H54 (cell line): Measurements from ENCODE around the gene NUMBL.
"Not testable (repeated sequence)": the region's sequence is repeated elsewhere in the genome, so short reads cannot be mapped to it uniquely, and the experiment has no call there.

Source experiments
- DNase-seq: peaks from one replicate; pipeline ENCODE4 v3.0.0; 2011; ENCODE audit warnings: low spot score, mixed read lengths; ENCODE audit not compliant: insufficient read length
- FAIRE-seq: peaks from 3 replicates; lab custom pipeline; 2011; peaks lifted over from hg19 to GRCh38; lab: Jason Lieb, UNC
- POLR2A ChIP-seq: IDR thresholded peaks from 2 replicates; pipeline ENCODE4 v1.6.1; 2011; ENCODE audit warnings: low read depth, mild to moderate bottlenecking, low read length

The NUMBL gene

DNA sequence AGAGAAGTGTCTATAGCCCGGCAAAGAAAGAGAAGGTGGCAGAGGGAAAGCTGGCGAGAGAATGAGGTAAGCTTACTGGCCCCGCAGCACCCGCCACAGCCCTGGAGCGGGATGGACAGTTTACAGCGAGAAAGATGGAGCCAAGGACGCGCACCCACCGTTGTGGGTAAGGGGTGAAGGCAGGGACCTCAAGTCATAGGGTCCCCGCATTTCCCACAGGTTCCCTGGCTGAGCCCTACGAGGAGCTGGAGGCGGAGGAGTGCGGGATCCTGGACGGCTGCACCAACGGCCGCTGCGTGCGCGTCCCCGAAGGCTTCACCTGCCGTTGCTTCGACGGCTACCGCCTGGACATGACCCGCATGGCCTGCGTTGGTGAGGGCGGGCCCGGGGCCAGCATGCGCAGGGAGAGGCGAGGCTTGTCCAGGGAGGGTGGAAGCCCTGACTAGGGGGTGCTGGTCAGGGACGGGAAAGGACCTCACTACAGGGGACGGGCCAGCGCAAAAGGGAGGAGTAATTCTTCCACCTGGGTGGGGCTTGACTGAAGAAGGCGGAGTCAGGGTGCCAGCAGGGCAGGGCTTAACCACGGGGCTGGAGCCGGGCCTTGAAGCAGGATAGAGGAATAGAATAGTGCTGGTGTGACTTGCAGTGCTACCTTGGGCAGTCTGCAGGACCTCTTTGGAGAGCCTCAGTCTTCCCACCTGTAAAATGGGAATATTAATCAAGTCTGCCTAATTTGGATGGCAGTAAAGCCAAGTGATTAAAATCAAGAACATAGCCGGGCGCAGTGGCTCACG lies 62.8 kb downstream of the NUMBL start:
- FAIRE-seq (no peak), DNase-seq (no peak)
- TF ChIP-seq POLR2A, result no peak

DNA sequence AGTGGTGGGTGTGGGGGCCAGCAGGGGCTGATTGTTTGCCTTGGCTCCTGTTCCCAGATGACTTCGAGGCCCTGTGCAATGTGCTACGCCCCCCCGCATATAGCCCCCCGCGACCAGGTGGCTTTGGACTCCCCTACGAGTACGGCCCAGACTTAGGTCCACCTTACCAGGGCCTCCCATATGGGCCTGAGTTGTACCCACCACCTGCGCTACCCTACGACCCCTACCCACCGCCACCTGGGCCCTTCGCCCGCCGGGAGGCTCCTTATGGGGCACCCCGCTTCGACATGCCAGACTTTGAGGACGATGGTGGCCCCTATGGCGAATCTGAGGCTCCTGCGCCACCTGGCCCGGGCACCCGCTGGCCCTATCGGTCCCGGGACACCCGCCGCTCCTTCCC lies 63.5 kb downstream of the NUMBL start:
- DNase-seq (no peak), FAIRE-seq (no peak)

DNA sequence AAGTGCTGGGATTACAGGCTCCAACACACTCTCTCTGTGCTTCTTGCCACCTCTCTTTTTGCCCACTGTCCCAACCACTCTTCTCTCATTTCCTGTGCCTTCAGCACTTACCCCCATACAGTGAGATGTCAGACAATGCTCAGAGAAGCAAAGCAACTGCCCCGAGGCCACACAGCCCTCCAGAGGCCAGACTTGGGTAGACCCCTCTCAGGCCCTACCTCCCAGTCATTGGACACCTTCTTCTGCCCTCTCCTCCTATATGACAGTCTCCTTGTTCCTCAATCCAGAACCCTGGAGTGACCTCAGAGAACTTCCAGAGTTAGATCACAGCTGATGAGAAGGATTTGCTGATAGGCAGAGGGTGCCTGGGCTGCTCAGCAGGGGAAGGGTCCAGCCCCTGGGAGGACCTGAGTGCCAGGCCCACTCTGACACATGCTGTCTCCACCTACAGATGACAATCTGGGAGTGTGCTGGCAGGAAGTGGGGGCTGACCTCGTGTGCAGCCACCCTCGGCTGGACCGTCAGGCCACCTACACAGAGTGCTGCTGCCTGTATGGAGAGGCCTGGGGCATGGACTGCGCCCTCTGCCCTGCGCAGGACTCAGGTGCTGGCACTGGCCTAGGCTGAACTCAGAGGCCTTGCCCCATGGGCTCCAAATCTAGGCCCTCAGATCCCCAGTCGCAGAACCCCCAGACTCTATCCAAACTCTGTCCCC lies 64.9 kb downstream of the NUMBL start:
- TF ChIP-seq POLR2A, result no peak
- FAIRE-seq (no peak), DNase-seq (no peak)

More for the DNA sequence above, 63.5 kb downstream of the NUMBL start:
- TF ChIP-seq POLR2A, result no peak

DNA sequence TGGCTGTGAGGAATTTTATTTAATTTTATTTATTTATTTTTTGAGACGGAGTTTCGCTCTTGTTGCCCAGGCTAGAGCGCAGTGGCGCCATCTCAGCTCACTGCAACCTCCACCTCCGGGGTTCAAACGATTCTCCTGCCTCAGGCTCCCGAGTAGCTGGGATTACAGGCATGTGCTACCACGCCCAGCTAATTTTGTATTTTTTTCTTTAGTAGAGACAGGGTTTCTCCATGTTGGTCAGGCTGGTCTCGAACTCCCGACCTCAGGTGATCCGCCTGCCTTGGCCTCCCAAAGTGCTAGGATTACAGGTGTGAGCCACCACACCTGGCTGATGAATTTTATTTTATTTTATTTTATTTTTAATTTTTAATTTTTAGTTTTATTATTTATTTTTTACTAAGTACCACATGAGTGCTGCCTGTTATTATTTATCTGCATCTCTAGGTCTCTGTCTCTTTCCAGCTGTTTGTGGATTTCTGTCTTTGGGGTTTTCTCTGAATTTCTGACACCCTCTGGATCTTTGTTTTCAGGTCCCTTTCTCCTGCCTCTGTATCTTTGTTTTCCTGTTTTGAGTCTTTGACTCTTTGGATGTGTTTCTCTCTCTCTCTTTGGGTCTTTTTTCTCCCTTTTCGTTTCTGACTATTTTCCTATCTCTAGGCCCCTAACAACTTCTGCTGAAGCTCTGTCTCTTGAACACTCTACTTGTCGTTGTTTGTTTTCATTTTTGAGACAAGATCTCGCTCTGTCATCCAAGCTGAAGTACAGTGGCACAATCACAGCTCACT lies 65.9 kb downstream of the NUMBL start:
- not testable (repeated sequence) for FAIRE-seq, DNase-seq

DNA sequence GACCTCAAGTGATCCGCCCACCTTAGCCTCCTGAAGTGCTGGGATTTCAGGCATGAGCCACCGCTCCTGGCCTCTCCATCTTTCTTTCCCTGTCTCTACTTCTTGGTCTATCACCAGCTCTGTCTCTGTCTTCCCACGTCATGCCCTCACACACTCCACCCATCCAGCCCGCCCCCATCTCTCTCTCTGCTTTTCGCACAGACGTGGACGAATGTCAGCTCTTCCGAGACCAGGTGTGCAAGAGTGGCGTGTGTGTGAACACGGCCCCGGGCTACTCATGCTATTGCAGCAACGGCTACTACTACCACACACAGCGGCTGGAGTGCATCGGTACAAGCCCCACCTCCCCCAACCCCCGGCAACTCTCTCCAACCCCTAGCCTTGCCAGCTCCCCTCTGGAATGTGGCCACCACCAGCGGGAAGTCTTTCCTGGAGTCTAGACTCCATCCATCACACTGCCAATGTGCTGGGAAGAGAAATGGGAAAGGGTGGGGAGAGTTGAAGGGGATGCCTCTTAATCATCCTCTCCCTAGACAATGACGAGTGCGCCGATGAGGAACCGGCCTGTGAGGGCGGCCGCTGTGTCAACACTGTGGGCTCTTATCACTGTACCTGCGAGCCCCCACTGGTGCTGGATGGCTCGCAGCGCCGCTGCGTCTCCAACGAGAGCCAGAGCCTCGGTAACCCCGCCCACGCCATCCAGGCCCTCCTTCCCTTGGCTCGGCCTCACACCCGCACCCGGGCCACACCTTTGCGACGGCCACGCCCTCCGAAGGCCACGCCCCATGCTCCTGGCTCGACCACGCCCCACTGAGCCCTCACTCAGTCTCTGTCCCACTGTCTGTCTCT lies 66.8 kb downstream of the NUMBL start:
- DNase-seq (peak; percentile 97), FAIRE-seq (peak; percentile 72)
- peak; percentile 49 for TF ChIP-seq POLR2A

DNA sequence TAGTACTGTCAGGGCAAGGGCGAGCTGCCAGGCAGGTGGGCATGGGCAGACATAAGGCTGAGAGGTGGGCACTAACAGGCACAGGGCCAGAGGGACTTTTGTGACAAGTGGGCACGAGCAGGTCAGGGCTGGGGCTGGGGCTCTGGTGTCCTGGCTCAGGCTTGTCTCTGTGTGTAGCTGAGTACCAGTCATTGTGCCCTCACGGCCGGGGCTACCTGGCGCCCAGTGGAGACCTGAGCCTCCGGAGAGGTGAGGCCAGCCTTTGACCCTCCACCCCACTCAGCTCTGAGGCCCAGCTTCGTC lies 67.7 kb downstream of the NUMBL start:
- TF ChIP-seq POLR2A, result no peak
- DNase-seq, result no peak
- no peak for FAIRE-seq

DNA sequence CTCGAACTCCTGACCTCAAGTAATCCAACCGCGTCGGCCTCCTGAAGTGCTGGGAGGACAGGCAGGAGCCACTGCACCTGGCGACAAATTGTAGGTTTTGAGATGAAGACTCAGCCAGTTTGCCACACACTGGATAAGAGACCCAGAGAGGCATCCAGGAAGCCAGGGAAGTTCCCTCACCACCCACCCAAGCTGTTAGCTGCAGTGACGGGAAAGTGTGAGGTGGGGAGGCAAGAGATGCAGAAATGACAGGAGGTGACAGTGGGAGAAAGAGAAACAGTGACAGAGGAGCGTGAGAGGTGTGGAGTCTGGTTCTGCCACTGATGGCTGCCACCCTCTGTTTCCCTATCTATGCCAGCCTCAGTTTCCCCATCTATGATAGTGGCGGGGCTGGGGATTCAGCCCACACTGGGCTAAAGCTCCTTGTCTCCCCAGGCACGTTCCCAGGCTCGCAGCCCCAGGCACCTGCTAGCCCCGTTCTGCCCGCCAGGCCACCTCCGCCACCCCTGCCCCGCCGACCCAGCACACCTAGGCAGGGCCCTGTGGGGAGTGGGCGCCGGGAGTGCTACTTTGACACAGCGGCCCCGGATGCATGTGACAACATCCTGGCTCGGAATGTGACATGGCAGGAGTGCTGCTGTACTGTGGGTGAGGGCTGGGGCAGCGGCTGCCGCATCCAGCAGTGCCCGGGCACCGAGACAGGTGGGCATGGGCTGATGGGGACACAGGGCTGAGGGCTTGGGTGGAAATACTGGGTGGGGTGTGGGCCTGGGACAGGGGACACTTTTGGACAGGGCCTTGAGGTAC lies 68.3 kb downstream of the NUMBL start:
- TF ChIP-seq POLR2A, result no peak
- FAIRE-seq (no peak), DNase-seq (no peak)

DNA sequence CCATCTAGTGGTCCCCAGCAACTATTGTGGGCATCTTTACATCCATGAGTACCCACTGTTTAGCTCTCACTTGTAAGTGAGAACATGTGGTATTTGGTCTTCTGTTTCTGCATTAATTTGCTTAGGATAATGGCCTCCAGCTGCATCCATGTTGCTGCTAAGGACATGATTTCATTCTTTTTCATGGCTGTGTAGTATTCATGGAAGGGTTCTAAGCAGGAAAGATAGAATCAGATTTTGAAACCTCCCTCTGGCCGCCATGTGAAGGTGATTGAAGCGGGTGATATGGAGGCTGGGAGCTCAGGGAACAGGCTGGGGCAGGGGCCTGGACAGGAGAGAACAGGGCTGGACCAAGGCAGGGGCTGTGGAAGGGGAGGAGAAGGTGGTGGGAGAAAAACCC lies 69.2 kb downstream of the NUMBL start:
- FAIRE-seq, result no peak
- no peak for TF ChIP-seq POLR2A
- DNase-seq, result no peak

DNA sequence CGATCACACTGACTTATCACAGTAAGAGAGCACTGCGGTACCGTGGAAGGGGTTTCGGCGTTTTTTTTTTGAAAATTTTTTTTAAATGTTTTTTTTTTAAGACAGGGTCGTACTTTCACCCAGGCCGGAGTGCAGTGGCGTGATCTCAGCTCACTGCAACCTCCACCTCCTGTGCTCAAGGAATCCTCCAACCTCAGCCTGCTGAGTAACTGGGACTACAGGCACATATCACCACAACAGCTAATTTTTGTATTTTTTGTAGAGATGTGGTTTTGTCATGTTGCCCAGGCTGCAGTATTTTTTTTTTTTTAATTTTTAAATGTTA lies 70.3 kb downstream of the NUMBL start:
- FAIRE-seq (no peak), DNase-seq (no peak)
- no peak for TF ChIP-seq POLR2A

DNA sequence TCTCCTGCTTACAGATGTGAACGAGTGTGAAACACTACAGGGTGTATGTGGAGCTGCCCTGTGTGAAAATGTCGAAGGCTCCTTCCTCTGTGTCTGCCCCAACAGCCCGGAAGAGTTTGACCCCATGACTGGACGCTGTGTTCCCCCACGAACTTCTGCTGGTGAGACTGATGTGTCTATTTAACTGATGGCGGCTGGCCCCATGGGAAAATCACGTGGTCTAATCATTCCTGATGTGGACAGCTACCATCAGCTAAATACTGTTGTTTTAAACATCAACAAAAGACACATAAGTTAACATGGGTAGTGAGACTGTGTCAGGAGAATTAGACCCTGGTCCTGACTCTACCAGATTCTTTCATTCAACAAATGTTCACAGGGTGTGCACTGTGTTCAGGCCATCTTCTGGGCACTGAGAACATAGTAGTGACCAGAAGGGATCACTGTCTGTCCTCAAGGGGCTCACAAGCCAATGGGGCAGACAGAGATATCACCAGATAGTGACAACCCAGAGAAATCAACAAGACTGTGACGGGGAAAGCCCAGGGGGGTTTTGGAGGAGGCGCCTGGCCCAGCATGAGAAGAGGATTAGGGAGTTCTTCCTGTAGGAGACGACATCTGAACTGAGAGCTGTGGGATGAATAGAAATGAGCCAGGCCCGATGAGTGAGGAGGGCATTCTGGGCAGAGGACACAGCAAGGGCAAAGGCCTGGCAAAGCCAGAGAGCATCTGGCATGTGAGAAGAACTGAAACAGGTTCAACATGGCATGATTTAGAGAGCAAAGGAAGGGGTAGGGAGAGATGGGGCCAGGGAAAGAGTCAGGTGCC lies 70.9 kb downstream of the NUMBL start:
- no peak for TF ChIP-seq POLR2A
- FAIRE-seq, result no peak
- no peak for DNase-seq

DNA sequence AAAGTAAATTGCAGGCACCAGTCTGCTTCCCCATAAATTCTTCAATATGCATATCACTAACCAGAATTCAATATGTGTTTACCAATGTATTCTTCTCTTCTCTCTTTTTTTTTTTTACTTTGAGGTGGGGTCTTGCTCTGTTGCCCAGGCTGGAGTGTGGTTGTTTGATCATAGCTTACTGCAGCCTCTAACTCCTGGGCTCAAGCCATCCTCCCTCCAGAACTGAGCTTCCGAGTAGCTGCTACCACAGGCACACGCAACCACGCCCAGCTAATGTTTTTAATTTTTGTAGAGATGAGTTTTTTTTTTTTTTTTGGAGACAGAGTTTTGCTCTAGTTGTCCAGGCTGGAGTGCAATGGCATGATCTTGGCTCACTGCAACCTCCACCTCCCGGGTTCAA lies 72.5 kb downstream of the NUMBL start:
- DNase-seq (no peak), FAIRE-seq (no peak)
- TF ChIP-seq POLR2A, result no peak

DNA sequence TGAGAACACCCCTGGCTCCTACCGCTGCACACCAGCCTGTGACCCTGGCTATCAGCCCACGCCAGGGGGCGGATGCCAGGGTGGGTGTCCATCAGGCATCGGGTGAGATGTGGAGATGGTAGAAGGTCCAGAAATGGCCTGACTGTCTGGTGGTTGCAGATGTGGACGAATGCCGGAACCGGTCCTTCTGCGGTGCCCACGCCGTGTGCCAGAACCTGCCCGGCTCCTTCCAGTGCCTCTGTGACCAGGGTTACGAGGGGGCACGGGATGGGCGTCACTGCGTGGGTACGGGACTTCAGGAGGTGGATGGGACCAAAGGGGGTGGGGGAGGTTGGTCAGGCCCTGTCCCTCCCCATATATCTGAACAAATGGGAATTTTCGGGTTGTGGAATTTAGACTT lies 73.5 kb downstream of the NUMBL start:
- DNase-seq (no peak), FAIRE-seq (no peak)
- no peak for TF ChIP-seq POLR2A
